Measurements from ENCODE around the gene PAX7.

DNA sequence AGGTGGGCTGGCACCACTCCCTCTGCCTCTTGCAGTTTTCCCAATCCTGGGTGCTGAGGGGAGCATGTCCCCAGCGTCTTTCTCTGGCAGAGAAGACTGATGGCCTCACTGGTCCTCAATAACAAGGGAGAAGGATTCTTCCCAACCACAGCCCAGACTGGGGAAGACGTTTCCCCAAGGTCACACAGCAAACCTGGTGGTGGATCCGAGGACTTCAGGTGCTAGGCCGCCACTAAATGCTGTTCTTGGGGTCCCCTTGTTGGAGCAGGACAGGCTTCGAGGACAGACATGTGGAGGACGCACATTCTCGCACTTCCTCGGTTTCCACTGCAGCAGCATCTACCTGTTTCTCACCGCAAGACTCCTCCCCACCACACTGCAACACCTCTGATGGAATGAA is 30.9 kb upstream of the PAX7 start:
- TF ChIP-seq, protein P1, sequence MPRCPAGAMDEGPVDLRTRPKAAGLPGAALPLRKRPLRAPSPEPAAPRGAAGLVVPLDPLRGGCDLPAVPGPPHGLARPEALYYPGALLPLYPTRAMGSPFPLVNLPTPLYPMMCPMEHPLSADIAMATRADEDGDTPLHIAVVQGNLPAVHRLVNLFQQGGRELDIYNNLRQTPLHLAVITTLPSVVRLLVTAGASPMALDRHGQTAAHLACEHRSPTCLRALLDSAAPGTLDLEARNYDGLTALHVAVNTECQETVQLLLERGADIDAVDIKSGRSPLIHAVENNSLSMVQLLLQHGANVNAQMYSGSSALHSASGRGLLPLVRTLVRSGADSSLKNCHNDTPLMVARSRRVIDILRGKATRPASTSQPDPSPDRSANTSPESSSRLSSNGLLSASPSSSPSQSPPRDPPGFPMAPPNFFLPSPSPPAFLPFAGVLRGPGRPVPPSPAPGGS (IDR thresholded peaks at IDR 0.05): no peak
- TF ChIP-seq POLR2A (IDR thresholded peaks at IDR 0.05; ENCODE audit: low read length): no peak
- TF ChIP-seq, protein P2, sequence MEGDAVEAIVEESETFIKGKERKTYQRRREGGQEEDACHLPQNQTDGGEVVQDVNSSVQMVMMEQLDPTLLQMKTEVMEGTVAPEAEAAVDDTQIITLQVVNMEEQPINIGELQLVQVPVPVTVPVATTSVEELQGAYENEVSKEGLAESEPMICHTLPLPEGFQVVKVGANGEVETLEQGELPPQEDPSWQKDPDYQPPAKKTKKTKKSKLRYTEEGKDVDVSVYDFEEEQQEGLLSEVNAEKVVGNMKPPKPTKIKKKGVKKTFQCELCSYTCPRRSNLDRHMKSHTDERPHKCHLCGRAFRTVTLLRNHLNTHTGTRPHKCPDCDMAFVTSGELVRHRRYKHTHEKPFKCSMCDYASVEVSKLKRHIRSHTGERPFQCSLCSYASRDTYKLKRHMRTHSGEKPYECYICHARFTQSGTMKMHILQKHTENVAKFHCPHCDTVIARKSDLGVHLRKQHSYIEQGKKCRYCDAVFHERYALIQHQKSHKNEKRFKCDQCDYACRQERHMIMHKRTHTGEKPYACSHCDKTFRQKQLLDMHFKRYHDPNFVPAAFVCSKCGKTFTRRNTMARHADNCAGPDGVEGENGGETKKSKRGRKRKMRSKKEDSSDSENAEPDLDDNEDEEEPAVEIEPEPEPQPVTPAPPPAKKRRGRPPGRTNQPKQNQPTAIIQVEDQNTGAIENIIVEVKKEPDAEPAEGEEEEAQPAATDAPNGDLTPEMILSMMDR (IDR thresholded peaks at IDR 0.05): no peak
- no peak for TF ChIP-seq JUN (IDR thresholded peaks at IDR 0.05)
- TF ChIP-seq CEBPB (IDR thresholded peaks at IDR 0.05): no peak
- no peak for TF ChIP-seq MAFK (IDR thresholded peaks at IDR 0.05; ENCODE audit: partially characterized antibody)
- no peak for TF ChIP-seq RNF2 (IDR thresholded peaks at IDR 0.05; ENCODE audit: borderline replicate concordance, low read depth)
- TF ChIP-seq, protein P3, sequence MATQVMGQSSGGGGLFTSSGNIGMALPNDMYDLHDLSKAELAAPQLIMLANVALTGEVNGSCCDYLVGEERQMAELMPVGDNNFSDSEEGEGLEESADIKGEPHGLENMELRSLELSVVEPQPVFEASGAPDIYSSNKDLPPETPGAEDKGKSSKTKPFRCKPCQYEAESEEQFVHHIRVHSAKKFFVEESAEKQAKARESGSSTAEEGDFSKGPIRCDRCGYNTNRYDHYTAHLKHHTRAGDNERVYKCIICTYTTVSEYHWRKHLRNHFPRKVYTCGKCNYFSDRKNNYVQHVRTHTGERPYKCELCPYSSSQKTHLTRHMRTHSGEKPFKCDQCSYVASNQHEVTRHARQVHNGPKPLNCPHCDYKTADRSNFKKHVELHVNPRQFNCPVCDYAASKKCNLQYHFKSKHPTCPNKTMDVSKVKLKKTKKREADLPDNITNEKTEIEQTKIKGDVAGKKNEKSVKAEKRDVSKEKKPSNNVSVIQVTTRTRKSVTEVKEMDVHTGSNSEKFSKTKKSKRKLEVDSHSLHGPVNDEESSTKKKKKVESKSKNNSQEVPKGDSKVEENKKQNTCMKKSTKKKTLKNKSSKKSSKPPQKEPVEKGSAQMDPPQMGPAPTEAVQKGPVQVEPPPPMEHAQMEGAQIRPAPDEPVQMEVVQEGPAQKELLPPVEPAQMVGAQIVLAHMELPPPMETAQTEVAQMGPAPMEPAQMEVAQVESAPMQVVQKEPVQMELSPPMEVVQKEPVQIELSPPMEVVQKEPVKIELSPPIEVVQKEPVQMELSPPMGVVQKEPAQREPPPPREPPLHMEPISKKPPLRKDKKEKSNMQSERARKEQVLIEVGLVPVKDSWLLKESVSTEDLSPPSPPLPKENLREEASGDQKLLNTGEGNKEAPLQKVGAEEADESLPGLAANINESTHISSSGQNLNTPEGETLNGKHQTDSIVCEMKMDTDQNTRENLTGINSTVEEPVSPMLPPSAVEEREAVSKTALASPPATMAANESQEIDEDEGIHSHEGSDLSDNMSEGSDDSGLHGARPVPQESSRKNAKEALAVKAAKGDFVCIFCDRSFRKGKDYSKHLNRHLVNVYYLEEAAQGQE (IDR thresholded peaks at IDR 0.05): no peak
- no peak for TF ChIP-seq RCOR1 (IDR thresholded peaks at IDR 0.05; ENCODE audit: low read depth, low read length)
- TF ChIP-seq FOSL2 (IDR thresholded peaks at IDR 0.05): no peak
- TF ChIP-seq FOSL2 (CRISPR knock-in tag; IDR thresholded peaks at IDR 0.05): no peak
